GM12891 (cell line): Measurements from ENCODE around the gene TMEM37.

Source experiments
- DNase-seq: peaks from one replicate; pipeline ENCODE4 v3.0.0; 2011; ENCODE audit warnings: low spot score; ENCODE audit not compliant: insufficient read length
- FAIRE-seq: peaks from 2 replicates; lab custom pipeline; 2011; peaks lifted over from hg19 to GRCh38; lab: Jason Lieb, UNC
- PAX5 ChIP-seq: IDR thresholded peaks from 2 replicates; pipeline ENCODE4 v1.6.1; 2011; ENCODE audit warnings: low read length, moderate library complexity, mild to moderate bottlenecking; ENCODE audit not compliant: insufficient read depth, severe bottlenecking
- POLR2A ChIP-seq: IDR thresholded peaks from 2 replicates; pipeline ENCODE4 v1.6.1; 2011; ENCODE audit warnings: low read depth, low read length, control low read depth
- POLR2AphosphoS5 ChIP-seq: IDR thresholded peaks from 2 replicates; pipeline ENCODE4 v1.6.1; 2011; ENCODE audit warnings: low read depth, low read length, control low read depth
- POU2F2 ChIP-seq: IDR thresholded peaks from 2 replicates; pipeline ENCODE4 v1.6.1; 2011; ENCODE audit warnings: low read depth, mild to moderate bottlenecking, control low read depth, low read length, moderate library complexity
- SPI1 ChIP-seq: IDR thresholded peaks from 2 replicates; pipeline ENCODE4 v1.6.1; 2011; ENCODE audit warnings: low read depth, low read length, control low read depth
- TAF1 ChIP-seq: IDR thresholded peaks from 2 replicates; pipeline ENCODE4 v1.6.1; 2011; ENCODE audit warnings: low read depth, low read length, control low read depth

TMEM37 gene

DNA sequence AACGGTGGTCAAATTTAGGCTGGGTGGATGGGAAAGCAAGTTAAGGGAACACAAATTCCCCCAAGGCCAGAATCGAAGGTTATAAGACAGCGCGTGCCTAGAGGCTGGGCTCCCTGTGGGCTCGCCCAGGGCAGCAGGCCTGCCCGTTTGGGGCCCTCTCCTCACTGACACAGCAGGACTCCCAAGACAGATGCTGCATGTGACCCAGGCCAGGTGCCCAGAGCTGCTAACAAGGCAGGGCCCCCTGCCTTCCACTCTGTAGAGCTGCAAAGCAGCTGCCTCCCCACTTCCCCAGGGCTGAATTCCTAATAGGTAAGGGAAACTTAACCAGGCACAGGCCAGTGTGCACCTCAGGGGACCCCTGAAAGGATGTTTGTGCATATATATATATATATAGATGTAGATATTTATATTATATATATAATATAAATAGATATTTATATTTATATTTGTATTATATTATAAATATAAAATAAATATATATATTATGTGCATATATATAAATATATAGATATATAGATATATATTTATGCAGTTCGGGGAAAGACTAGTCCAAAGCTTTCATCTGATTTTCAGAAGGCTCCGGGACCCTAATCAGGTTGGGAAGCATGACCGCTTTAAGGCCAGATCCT lies 43.7 kb downstream of the TMEM37 start:
- DNase-seq (no peak), FAIRE-seq (no peak)
- no peak for TF ChIP-seq POLR2AphosphoS5
- TF ChIP-seq SPI1 = no peak
- TF ChIP-seq PAX5 = no peak
- TF ChIP-seq POU2F2 = no peak
- TF ChIP-seq POLR2A = no peak
- TF ChIP-seq TAF1 = no peak

DNA sequence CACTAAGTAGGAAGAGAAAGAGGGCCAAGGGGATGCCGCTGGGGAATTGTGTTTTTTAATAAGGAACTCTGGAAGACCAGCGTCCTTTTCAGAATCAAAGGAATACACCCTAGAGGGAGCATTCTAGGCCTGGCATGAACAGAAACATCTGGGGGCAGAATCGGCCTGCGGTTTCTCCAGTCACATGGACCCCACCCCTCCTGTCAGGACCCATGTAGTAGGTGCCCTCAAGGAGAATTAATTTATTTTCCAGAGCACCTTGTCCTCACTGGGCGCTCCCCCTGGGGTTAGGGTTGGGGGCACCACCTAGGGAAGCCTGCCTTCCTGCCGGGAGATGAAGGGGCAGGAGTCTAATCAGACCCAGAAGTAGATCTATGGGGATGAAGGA lies 44.2 kb downstream of the TMEM37 start:
- FAIRE-seq (no peak), DNase-seq (no peak)
- no peak for TF ChIP-seq TAF1
- TF ChIP-seq POU2F2 = no peak
- TF ChIP-seq PAX5 = no peak
- TF ChIP-seq SPI1 = no peak

DNA sequence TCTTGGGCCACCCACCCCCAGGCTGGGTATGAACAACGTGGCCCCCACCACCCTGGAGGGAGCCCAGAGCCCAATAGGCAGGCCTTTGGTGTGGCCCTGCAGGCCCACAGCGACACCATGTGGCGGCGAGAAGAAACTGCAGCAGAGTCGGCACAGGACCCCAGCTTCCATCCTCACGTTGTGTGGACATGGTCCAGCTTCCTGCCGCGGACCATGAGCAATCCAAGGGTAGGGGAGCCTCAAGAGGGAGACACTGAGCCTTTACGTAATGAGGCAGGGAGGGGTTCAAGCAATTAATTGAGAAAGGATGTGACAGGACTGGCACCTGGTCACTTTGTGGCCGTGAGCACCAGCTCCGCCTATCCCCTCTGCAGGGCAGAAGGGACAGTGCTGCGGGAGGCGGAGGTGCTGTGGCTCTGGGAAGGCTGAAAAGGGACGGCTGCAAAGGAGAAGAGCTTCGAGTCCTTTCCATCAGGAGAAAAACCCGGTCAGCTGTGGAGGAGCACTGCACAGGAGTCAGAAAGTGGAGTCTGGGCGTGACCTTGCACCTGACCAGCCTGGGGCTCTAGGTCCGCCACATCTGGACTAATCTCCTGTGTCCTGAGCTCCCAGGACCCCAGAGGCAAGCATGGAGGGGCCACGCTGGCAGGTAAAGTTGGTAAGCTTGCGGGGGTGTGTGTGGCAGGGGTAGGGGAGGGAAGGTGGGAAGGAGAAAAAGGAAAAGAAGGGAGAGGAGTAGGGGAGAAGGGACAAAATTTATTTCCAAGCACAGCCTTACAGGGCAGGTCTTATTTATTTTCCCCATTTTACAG lies 44.9 kb downstream of the TMEM37 start:
- TF ChIP-seq SPI1 (no peak), PAX5 (no peak), POLR2A (no peak), TAF1 (no peak), POU2F2 (no peak), POLR2AphosphoS5 (no peak)
- peak; percentile 83 for DNase-seq
- FAIRE-seq = peak; percentile 91

GRCh38 chr2:119477113-119477505 lies 45.5 kb downstream of the TMEM37 start:
- TF ChIP-seq POU2F2 (no peak), PAX5 (no peak), POLR2AphosphoS5 (no peak), SPI1 (no peak), POLR2A (no peak), TAF1 (no peak)
- FAIRE-seq = no peak
- no peak for DNase-seq

GRCh38 chr2:119478188-119478977 lies 46.7 kb downstream of the TMEM37 start:
- no peak for TF ChIP-seq SPI1
- TF ChIP-seq POLR2AphosphoS5 = no peak
- TF ChIP-seq TAF1 = no peak
- TF ChIP-seq PAX5 = no peak
- TF ChIP-seq POU2F2 = no peak
- TF ChIP-seq POLR2A = no peak
- no peak for DNase-seq
- no peak for FAIRE-seq

DNA sequence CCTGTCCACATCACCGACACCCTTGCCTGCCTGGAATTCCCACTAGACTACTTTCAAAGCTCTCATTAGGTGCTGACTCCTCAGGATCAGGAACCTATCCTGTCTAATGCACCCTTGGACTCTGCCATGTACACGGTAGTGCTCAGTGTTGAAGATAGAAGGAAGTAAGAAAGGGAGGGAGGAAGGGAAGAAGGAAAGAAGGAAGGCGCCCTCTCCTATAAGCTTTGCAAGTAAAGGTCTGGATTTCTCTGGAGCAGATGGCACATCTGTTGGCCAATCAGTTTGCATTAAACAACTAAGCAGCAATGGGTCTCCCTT lies 47.3 kb downstream of the TMEM37 start:
- TF ChIP-seq POU2F2 = no peak
- TF ChIP-seq POLR2AphosphoS5 = no peak
- no peak for TF ChIP-seq POLR2A
- no peak for TF ChIP-seq PAX5
- no peak for TF ChIP-seq TAF1
- no peak for TF ChIP-seq SPI1
- DNase-seq (no peak), FAIRE-seq (no peak)

- DNase-seq = no peak
- no peak for FAIRE-seq
- TF ChIP-seq SPI1 (no peak), POLR2AphosphoS5 (no peak), POU2F2 (no peak), POLR2A (no peak), TAF1 (no peak), PAX5 (no peak)
These were observed 48.5 kb downstream of the TMEM37 start for GRCh38 chr2:119480184-119480583.

DNA sequence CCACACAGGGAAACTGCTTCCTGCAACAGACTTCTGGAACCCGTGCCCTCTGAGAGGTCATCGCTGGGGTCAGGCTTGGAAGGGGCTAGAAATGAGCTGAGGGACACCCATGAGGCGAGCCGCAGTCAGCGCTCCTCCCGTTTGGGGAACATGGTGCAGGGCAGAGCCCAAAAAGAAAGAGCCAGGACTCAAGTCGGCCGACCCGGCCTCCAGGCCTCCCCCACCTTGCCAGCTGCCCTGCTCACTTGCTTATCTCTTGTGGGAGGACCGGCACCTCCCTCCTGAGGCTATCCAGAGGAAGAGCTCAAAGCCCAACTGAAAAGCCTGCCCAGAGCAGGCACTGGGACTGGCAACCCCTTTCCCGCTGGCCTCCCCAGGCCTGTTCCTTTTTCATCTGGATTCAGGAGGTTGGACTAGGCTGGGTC lies 49.1 kb downstream of the TMEM37 start:
- TF ChIP-seq POLR2AphosphoS5 (no peak), POLR2A (no peak), SPI1 (no peak), POU2F2 (no peak), TAF1 (no peak), PAX5 (no peak)

GRCh38 chr2:119481501-119482455 lies 50.1 kb downstream of the TMEM37 start:
- FAIRE-seq = no peak
- no peak for DNase-seq
- no peak for TF ChIP-seq PAX5
- no peak for TF ChIP-seq POLR2AphosphoS5
- no peak for TF ChIP-seq SPI1
- no peak for TF ChIP-seq POU2F2
- no peak for TF ChIP-seq POLR2A
- no peak for TF ChIP-seq TAF1

More for the DNA sequence above, 49.1 kb downstream of the TMEM37 start:
- FAIRE-seq (no peak), DNase-seq (no peak)
